Astrocyte (in vitro differentiated cells and primary cell): ENCODE results near the gene TNIK.

Experiments
- EZH2 ChIP-seq: IDR thresholded peaks from 2 replicates; pipeline ENCODE4 v1.6.1; 2012; ENCODE audit warnings: mild to moderate bottlenecking, low read length, inconsistent platforms; ENCODE audit not compliant: insufficient read depth
- TF ChIP-seq, protein P1 (sequence below): IDR thresholded peaks from 2 replicates; pipeline ENCODE4 v1.5.1; 2011; ENCODE audit warnings: low read depth, mild to moderate bottlenecking, inconsistent platforms, low read length, moderate library complexity; ENCODE audit not compliant: insufficient read depth

DNA sequence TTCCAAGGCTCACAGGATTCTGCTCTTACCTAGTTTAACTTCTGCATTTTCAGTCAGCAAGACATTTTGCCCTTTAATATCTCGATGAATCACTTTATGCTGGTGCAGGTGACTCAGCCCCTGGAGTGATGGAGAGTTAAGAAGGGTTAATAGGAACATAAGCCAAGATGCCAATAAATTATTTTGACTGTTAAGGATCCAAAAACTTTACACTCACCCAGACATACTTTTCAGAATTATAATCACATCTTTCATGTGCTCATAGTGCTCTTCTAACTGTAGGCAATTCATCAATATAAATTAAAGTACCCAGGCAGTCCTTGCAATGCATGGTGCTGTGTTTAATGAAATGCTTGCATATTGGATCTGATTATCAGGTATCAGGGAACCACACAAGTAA, 269.5 kb downstream of the TNIK start:
- TF ChIP-seq, protein P1, sequence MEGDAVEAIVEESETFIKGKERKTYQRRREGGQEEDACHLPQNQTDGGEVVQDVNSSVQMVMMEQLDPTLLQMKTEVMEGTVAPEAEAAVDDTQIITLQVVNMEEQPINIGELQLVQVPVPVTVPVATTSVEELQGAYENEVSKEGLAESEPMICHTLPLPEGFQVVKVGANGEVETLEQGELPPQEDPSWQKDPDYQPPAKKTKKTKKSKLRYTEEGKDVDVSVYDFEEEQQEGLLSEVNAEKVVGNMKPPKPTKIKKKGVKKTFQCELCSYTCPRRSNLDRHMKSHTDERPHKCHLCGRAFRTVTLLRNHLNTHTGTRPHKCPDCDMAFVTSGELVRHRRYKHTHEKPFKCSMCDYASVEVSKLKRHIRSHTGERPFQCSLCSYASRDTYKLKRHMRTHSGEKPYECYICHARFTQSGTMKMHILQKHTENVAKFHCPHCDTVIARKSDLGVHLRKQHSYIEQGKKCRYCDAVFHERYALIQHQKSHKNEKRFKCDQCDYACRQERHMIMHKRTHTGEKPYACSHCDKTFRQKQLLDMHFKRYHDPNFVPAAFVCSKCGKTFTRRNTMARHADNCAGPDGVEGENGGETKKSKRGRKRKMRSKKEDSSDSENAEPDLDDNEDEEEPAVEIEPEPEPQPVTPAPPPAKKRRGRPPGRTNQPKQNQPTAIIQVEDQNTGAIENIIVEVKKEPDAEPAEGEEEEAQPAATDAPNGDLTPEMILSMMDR = no peak
- no peak for TF ChIP-seq EZH2
